Measurements from ENCODE around the gene NMS.

GRCh38 chr2:100427111-100427510 is 43.2 kb upstream of the NMS start:
- TF ChIP-seq POLR2A (IDR thresholded peaks at IDR 0.05; ENCODE audit: low read depth) (no peak), POLR2AphosphoS5 (IDR thresholded peaks at IDR 0.05) (no peak)
